GM12878 (cell line): ENCODE measurements around the gene IL10RA. TPM values are rescaled to one million over a fixed set of nuclear protein-coding genes. Genes with fewer than 3 reads are reported as not detected.

Source experiments
- CBFB ChIP-seq: IDR thresholded peaks from 2 replicates; pipeline ENCODE4 v1.6.1; 2016; ENCODE audit warnings: antibody characterized with exemption, low read depth
- EP300 ChIP-seq, 2 experiments: fragments of 150-350 bp in 1 of 2; IDR thresholded peaks; 2 replicates each; pipeline ENCODE4 v1.6.1; 2011 to 2012; ENCODE audit warnings: low read depth in 2 of 2, low read length in 2 of 2, borderline replicate concordance in 1 of 2, improper control_type of control experiment in 1 of 2, inconsistent platforms in 1 of 2; ENCODE audit not compliant: control insufficient read depth in 1 of 2
- GATAD2B ChIP-seq: fragments of 450-650 bp; conservative IDR thresholded peaks from 2 replicates; pipeline ENCODE4 v1.6.1; 2017; ENCODE audit warnings: low read depth, mild to moderate bottlenecking, moderate library complexity
- JUNB ChIP-seq: IDR thresholded peaks from 2 replicates; pipeline ENCODE4 v1.6.1; 2016; ENCODE audit warnings: antibody characterized with exemption, mild to moderate bottlenecking
- JUND ChIP-seq: IDR thresholded peaks from 2 replicates; pipeline ENCODE4 v1.6.1; 2012; ENCODE audit warnings: low read depth, mild to moderate bottlenecking, low read length, improper control_type of control experiment, moderate library complexity
- KLF5 ChIP-seq: fragments of 450-650 bp; IDR thresholded peaks from 2 replicates; pipeline ENCODE4 v1.6.1; 2014; ENCODE audit warnings: mild to moderate bottlenecking; ENCODE audit not compliant: partially characterized antibody
- MXI1 ChIP-seq: fragments of 150-350 bp; IDR thresholded peaks from 2 replicates; pipeline ENCODE4 v1.6.1; 2011; ENCODE audit warnings: low read depth, mild to moderate bottlenecking, inconsistent platforms, low read length, improper control_type of control experiment
- NFIC ChIP-seq: IDR thresholded peaks from 2 replicates; pipeline ENCODE4 v1.6.1; 2012; ENCODE audit warnings: low read depth, mild to moderate bottlenecking, inconsistent platforms, low read length, moderate library complexity
- PAX8 ChIP-seq: fragments of 450-650 bp; IDR thresholded peaks from 2 replicates; pipeline ENCODE4 v1.6.1; 2017; ENCODE audit warnings: mild to moderate bottlenecking, moderate library complexity
- RUNX3 ChIP-seq: IDR thresholded peaks from 2 replicates; pipeline ENCODE4 v1.6.1; 2012; ENCODE audit warnings: low read length, inconsistent platforms
- SP1 ChIP-seq: IDR thresholded peaks from one replicate; pipeline ENCODE4 v1.6.1; 2011; ENCODE audit warnings: low read depth, low read length
- TCF3 ChIP-seq: IDR thresholded peaks from 2 replicates; pipeline ENCODE4 v1.6.1; 2012; ENCODE audit warnings: low read depth, mild to moderate bottlenecking, low read length, borderline replicate concordance; ENCODE audit not compliant: insufficient read depth
- YBX1 ChIP-seq: fragments of 450-650 bp; IDR thresholded peaks from 2 replicates; pipeline ENCODE4 v1.6.1; 2016; ENCODE audit warnings: antibody characterized with exemption
- polyA plus RNA-seq, 11 experiments: library from polyadenylated mRNA; depleted of rRNA in 4 of 11; unstranded in 6 of 11; stranded (reverse) in 5 of 11; fragments of >200 nt; fragmentation: Nextera tagmentation in 4 of 11; fragmentation: Illumina TruSeq in 1 of 11; extraction: Ambion mirVana in 4 of 11; extraction: Trizol in 1 of 11; gene quantifications; 1 replicate in 1 of 11; 2 replicates in 10 of 11; pipeline versions ENCODE4 v1.2.1 to v1.2.3, GENCODE V29; 2011 to 2016; ENCODE audit warnings: inconsistent platforms in 2 of 11, missing spikeins in 2 of 11, low read depth in 1 of 11
- total RNA-seq, 4 experiments: library from RNA; depleted of rRNA in 3 of 4; stranded (reverse); fragments of >200 nt in 3 of 4; fragmentation: Illumina TruSeq in 1 of 4; extraction: Trizol in 1 of 4; gene quantifications; 2 replicates each; pipeline versions ENCODE4 v1.2.1 to v1.2.3, GENCODE V29; 2013 to 2021
- TF ChIP-seq, protein P1 (sequence below): IDR thresholded peaks from 2 replicates; pipeline ENCODE4 v1.6.1; 2011; ENCODE audit warnings: borderline replicate concordance, low read depth, mild to moderate bottlenecking, moderate library complexity, mixed read lengths, low read length; ENCODE audit not compliant: insufficient read depth; ENCODE audit errors: extremely low read length
- TF ChIP-seq, protein P2 (sequence below): fragments of 450-650 bp; IDR thresholded peaks from 2 replicates; pipeline ENCODE4 v1.6.1; 2017; ENCODE audit warnings: mild to moderate bottlenecking, moderate library complexity
- TF ChIP-seq, protein P3 (sequence below), 3 experiments: IDR thresholded peaks in 2 of 3; conservative IDR thresholded peaks in 1 of 3; 2 replicates each; pipeline ENCODE4 v1.5.1; 2011; ENCODE audit warnings: low read depth in 3 of 3, low read length in 3 of 3, mild to moderate bottlenecking in 3 of 3, control low read depth in 2 of 3, moderate library complexity in 2 of 3, inconsistent platforms in 1 of 3, mixed read lengths in 1 of 3; ENCODE audit not compliant: control insufficient read depth in 2 of 3, insufficient read depth in 1 of 3; ENCODE audit errors: extremely low read depth in 1 of 3
- TF ChIP-seq, protein P4 (sequence below): fragments of 150-350 bp; IDR thresholded peaks from 2 replicates; pipeline ENCODE4 v1.6.1; 2014; ENCODE audit warnings: mild to moderate bottlenecking, low read depth, low read length
- TF ChIP-seq, protein P5 (sequence below): fragments of 450-650 bp; IDR thresholded peaks from 2 replicates; pipeline ENCODE4 v1.6.1; 2017; ENCODE audit warnings: mild to moderate bottlenecking

The IL10RA gene
- total and polyA plus RNA-seq, 10 of the 15 experiments (the other 5 are each of a cell fraction or from before 2014, with no cell fraction given) = 0.77 to 45.9 (median 9.6) TPM

DNA sequence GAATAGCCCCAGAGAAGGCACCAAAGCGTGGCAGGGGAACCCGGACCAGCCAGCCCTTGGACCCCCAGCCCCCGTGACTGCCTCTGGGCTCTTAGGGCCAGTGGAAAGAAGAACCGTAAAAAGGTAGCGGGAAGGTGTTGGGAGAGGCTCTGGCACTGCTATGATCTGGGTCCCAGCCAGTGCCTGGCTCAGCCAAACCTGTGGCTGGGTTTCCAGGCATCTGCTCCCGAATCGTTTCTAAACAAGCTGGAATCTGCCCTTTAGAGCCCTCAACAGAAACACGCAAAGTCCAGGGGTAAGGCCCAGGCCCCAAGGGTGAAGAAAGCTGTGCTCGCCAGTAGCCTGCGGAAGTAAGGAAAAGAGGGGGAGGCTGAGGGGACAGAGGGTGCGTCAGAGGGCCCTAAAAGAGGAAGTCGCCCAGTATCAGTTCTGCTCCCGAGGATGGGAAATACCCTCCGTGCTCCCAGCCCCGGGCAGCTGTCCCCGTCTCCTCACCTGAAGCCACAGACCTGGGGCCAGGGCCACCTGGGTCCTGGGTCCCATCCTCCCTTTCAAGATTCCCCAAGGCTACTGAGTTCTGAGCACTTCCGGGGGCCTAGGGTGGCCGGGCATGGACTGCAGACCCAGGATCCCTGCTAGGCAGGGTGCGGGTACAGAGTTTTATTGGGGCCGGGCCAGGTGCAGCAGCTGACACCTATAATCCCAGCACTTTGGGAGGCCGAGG lies 24.7 kb downstream of the IL10RA start (continued):
- TF ChIP-seq, protein P1, sequence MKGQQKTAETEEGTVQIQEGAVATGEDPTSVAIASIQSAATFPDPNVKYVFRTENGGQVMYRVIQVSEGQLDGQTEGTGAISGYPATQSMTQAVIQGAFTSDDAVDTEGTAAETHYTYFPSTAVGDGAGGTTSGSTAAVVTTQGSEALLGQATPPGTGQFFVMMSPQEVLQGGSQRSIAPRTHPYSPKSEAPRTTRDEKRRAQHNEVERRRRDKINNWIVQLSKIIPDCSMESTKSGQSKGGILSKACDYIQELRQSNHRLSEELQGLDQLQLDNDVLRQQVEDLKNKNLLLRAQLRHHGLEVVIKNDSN = no peak
- TF ChIP-seq PAX8 (no peak), NFIC (peak; percentile 94), YBX1 (no peak), SP1 (peak; percentile 93), JUND (0 out of 2 replicates have a peak, but pooled peaks have one; percentile 5), MXI1 (peak; percentile 87), RUNX3 (peak; percentile 91), GATAD2B (peak; percentile 99), CBFB (peak; percentile 88; the same call in 1 of the 2 replicates), KLF5 (peak; percentile 96), JUNB (peak; percentile 62; the same call in 1 of the 2 replicates), TCF3 (peak; percentile 100), EP300 (IDR thresholded peaks at IDR 0.05; ENCODE audit: borderline replicate concordance in 1 of 2, control insufficient read depth in 1 of 2, low read depth in 2 of 2, low read length in 2 of 2) (peak; percentile 100)
- TF ChIP-seq, protein P2, sequence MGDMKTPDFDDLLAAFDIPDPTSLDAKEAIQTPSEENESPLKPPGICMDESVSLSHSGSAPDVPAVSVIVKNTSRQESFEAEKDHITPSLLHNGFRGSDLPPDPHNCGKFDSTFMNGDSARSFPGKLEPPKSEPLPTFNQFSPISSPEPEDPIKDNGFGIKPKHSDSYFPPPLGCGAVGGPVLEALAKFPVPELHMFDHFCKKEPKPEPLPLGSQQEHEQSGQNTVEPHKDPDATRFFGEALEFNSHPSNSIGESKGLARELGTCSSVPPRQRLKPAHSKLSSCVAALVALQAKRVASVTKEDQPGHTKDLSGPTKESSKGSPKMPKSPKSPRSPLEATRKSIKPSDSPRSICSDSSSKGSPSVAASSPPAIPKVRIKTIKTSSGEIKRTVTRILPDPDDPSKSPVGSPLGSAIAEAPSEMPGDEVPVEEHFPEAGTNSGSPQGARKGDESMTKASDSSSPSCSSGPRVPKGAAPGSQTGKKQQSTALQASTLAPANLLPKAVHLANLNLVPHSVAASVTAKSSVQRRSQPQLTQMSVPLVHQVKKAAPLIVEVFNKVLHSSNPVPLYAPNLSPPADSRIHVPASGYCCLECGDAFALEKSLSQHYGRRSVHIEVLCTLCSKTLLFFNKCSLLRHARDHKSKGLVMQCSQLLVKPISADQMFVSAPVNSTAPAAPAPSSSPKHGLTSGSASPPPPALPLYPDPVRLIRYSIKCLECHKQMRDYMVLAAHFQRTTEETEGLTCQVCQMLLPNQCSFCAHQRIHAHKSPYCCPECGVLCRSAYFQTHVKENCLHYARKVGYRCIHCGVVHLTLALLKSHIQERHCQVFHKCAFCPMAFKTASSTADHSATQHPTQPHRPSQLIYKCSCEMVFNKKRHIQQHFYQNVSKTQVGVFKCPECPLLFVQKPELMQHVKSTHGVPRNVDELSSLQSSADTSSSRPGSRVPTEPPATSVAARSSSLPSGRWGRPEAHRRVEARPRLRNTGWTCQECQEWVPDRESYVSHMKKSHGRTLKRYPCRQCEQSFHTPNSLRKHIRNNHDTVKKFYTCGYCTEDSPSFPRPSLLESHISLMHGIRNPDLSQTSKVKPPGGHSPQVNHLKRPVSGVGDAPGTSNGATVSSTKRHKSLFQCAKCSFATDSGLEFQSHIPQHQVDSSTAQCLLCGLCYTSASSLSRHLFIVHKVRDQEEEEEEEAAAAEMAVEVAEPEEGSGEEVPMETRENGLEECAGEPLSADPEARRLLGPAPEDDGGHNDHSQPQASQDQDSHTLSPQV = peak; percentile 91
- TF ChIP-seq, protein P3, sequence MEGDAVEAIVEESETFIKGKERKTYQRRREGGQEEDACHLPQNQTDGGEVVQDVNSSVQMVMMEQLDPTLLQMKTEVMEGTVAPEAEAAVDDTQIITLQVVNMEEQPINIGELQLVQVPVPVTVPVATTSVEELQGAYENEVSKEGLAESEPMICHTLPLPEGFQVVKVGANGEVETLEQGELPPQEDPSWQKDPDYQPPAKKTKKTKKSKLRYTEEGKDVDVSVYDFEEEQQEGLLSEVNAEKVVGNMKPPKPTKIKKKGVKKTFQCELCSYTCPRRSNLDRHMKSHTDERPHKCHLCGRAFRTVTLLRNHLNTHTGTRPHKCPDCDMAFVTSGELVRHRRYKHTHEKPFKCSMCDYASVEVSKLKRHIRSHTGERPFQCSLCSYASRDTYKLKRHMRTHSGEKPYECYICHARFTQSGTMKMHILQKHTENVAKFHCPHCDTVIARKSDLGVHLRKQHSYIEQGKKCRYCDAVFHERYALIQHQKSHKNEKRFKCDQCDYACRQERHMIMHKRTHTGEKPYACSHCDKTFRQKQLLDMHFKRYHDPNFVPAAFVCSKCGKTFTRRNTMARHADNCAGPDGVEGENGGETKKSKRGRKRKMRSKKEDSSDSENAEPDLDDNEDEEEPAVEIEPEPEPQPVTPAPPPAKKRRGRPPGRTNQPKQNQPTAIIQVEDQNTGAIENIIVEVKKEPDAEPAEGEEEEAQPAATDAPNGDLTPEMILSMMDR (IDR thresholded peaks at IDR 0.05 in 2 of 3, conservative IDR thresholded peaks at IDR 0.05 in 1 of 3; ENCODE audit: control insufficient read depth in 2 of 3, extremely low read depth in 1 of 3, insufficient read depth in 1 of 3, low read depth in 3 of 3, low read length in 3 of 3) = no peak
- TF ChIP-seq, protein P4, sequence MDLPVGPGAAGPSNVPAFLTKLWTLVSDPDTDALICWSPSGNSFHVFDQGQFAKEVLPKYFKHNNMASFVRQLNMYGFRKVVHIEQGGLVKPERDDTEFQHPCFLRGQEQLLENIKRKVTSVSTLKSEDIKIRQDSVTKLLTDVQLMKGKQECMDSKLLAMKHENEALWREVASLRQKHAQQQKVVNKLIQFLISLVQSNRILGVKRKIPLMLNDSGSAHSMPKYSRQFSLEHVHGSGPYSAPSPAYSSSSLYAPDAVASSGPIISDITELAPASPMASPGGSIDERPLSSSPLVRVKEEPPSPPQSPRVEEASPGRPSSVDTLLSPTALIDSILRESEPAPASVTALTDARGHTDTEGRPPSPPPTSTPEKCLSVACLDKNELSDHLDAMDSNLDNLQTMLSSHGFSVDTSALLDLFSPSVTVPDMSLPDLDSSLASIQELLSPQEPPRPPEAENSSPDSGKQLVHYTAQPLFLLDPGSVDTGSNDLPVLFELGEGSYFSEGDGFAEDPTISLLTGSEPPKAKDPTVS = no peak
- TF ChIP-seq, protein P5, sequence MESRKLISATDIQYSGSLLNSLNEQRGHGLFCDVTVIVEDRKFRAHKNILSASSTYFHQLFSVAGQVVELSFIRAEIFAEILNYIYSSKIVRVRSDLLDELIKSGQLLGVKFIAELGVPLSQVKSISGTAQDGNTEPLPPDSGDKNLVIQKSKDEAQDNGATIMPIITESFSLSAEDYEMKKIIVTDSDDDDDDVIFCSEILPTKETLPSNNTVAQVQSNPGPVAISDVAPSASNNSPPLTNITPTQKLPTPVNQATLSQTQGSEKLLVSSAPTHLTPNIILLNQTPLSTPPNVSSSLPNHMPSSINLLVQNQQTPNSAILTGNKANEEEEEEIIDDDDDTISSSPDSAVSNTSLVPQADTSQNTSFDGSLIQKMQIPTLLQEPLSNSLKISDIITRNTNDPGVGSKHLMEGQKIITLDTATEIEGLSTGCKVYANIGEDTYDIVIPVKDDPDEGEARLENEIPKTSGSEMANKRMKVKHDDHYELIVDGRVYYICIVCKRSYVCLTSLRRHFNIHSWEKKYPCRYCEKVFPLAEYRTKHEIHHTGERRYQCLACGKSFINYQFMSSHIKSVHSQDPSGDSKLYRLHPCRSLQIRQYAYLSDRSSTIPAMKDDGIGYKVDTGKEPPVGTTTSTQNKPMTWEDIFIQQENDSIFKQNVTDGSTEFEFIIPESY = peak; percentile 58; the same call in 1 of the 2 replicates
